Measurements from ENCODE around the gene SIRT1.
"Not testable (repeated sequence)": the region's sequence is repeated elsewhere in the genome, so short reads cannot be mapped to it uniquely, and the experiment has no call there.

DNA sequence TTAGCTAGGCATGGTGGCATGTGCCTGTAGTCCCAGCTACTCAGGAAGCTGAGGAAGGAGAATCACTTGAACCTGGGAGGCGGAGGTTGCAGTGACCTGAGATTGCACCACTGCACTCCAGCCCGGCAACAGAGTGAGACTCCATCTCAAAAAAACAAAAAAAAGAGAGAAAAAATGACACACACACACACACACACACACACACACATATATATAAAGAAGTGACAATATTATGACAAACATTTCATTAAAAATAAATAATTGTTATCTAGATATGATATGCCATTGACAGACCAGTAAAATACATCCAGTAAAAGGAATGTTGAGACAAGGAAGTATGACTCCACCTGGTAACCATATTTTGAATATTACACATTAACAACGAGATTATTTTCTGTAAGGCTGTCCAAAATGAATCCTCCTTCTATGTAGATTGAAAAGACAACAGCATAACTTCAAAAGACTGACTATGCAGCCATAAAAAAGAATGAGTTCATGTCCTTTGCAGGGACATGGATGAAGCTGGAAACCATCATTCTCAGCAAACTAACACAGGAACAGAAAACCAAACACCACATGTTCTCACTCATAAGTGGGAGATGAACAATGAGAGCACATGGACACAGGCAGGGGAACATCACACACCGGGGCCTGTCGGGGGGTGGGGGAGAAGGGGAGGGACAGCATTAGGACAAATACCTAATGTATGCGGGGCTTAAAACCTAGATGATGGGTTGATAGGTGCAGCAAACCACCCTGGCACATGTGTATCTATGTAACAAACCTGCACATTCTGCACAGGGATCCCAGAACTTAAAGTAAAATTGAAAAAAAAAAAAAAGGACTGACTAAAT is 48.7 kb upstream of the SIRT1 start:
- not testable (repeated sequence) for TF ChIP-seq POLR2A (IDR thresholded peaks at IDR 0.05; ENCODE audit: low read length); GATA1 (IDR thresholded peaks at IDR 0.05; ENCODE audit: low read depth, low read length)

All from erythroblast (primary cell).